HepG2 (cell line): ENCODE results near the gene EZH1. TPM values are rescaled to one million over a fixed set of nuclear protein-coding genes. Genes with fewer than 3 reads are reported as not detected.

Experiments used
- BHLHE40 ChIP-seq: IDR thresholded peaks from 2 replicates; pipeline ENCODE4 v1.6.1; 2011; ENCODE audit warnings: low read length, improper control_type of control experiment
- EP300 ChIP-seq, 3 experiments: sonication (generic) in 1 of 3; formaldehyde crosslinking in 1 of 3; IDR thresholded peaks; 2 replicates each; pipeline versions ENCODE4 v1.5.1 to v1.6.1; 2011 to 2020; ENCODE audit warnings: low read depth in 2 of 3, low read length in 2 of 3, borderline replicate concordance in 1 of 3, improper control_type of control experiment in 1 of 3, mild to moderate bottlenecking in 1 of 3, missing genetic modification reagents in 1 of 3, moderate library complexity in 1 of 3
- ETV5 ChIP-seq: IDR thresholded peaks from 2 replicates; pipeline ENCODE4 v1.6.1; 2018; ENCODE audit warnings: missing biosample characterization, missing genetic modification reagents, inconsistent platforms, borderline replicate concordance
- FOSL2 ChIP-seq: sonication (generic); formaldehyde crosslinking; IDR thresholded peaks from 2 replicates; pipeline ENCODE4 v1.4.0; 2020; ENCODE audit warnings: missing genetic modification reagents
- FOXK2 ChIP-seq: fragments of 450-650 bp; IDR thresholded peaks from 2 replicates; pipeline ENCODE4 v1.6.1; 2016
- HDAC1 ChIP-seq: sonication (generic); formaldehyde crosslinking; IDR thresholded peaks from 2 replicates; pipeline ENCODE4 v1.5.1; 2020; ENCODE audit warnings: mild to moderate bottlenecking, missing genetic modification reagents
- HOXD1 ChIP-seq: sonication (generic); formaldehyde crosslinking; IDR thresholded peaks from 2 replicates; pipeline ENCODE4 v1.5.0; 2020; ENCODE audit warnings: missing genetic modification reagents
- MEIS2 ChIP-seq: sonication (generic); formaldehyde crosslinking; IDR thresholded peaks from 2 replicates; pipeline ENCODE4 v1.9.0; 2021; ENCODE audit warnings: mild to moderate bottlenecking, missing genetic modification reagents
- NPAS2 ChIP-seq: sonication (generic); formaldehyde crosslinking; IDR thresholded peaks from 2 replicates; pipeline ENCODE4 v1.8.0; 2022; ENCODE audit warnings: mild to moderate bottlenecking, missing genetic modification reagents, borderline replicate concordance
- POLR2AphosphoS5 ChIP-seq: IDR thresholded peaks from 2 replicates; pipeline ENCODE4 v1.6.1; 2012; ENCODE audit warnings: low read depth, low read length
- RARG ChIP-seq: sonication (generic); formaldehyde crosslinking; IDR thresholded peaks from 2 replicates; pipeline ENCODE4 v1.4.0; 2020; ENCODE audit warnings: low read depth, mild to moderate bottlenecking, missing genetic modification reagents
- SAP130 ChIP-seq: IDR thresholded peaks from 2 replicates; pipeline ENCODE4 v1.6.1; 2016; ENCODE audit warnings: low read depth
- SOX5 ChIP-seq: IDR thresholded peaks from 2 replicates; pipeline ENCODE4 v1.6.1; 2016; ENCODE audit warnings: borderline replicate concordance
- TAF15 ChIP-seq: fragments of 200-400 bp; formaldehyde crosslinking; IDR thresholded peaks from one replicate; pipeline ENCODE4 v1.6.1; 2018; ENCODE audit warnings: mild to moderate bottlenecking, low read depth, low read length; ENCODE audit not compliant: poor library complexity, severe bottlenecking
- ZFP36L1 ChIP-seq: sonication (generic); formaldehyde crosslinking; IDR thresholded peaks from 2 replicates; pipeline ENCODE4 v1.8.0; 2022; ENCODE audit warnings: mild to moderate bottlenecking, missing genetic modification reagents, moderate library complexity
- ZMYM3 ChIP-seq: sonication (generic); formaldehyde crosslinking; IDR thresholded peaks from 2 replicates; pipeline ENCODE4 v1.5.1; 2020; ENCODE audit warnings: mild to moderate bottlenecking, missing genetic modification reagents
- ZNF124 ChIP-seq: sonication (generic); formaldehyde crosslinking; IDR thresholded peaks from 2 replicates; pipeline ENCODE4 v1.4.0; 2020; ENCODE audit warnings: missing genetic modification reagents
- polyA plus RNA-seq, 8 experiments: library from polyadenylated mRNA; depleted of rRNA in 3 of 8; stranded (reverse) in 7 of 8; unstranded in 1 of 8; fragments of >200 nt; fragmentation: Illumina TruSeq in 4 of 8; extraction: Trizol in 4 of 8; gene quantifications; 2 replicates each; pipeline versions ENCODE4 v1.2.1 to v1.2.3, GENCODE V29; 2011 to 2016; ENCODE audit warnings: low read depth in 4 of 8, missing spikeins in 1 of 8, mixed read lengths in 1 of 8; ENCODE audit not compliant: insufficient read depth in 1 of 8
- total RNA-seq, 5 experiments: library from RNA; depleted of rRNA; stranded (reverse); fragments of >200 nt; fragmentation: Illumina TruSeq; extraction: Trizol; gene quantifications; 2 replicates each; pipeline ENCODE4 v1.2.3, GENCODE V29; 2016; ENCODE audit warnings: low read depth in 1 of 5
- TF ChIP-seq, protein P1 (sequence below): sonication (generic); formaldehyde crosslinking; IDR thresholded peaks from 2 replicates; pipeline ENCODE4 v1.5.1; 2020; ENCODE audit warnings: mild to moderate bottlenecking, missing genetic modification reagents
- TF ChIP-seq, protein P2 (sequence below): sonication (generic); formaldehyde crosslinking; conservative IDR thresholded peaks from 2 replicates; pipeline ENCODE4 v1.8.0; 2022; ENCODE audit warnings: mild to moderate bottlenecking, moderate library complexity, missing genetic modification reagents
- TF ChIP-seq, protein P3 (sequence below), 2 experiments: fragments of 450-650 bp in 1 of 2; sonication (generic) in 1 of 2; formaldehyde crosslinking; IDR thresholded peaks; 2 replicates each; pipeline versions ENCODE4 v1.5.0 to v1.8.0; 2020 to 2022; ENCODE audit warnings: mild to moderate bottlenecking in 1 of 2, missing genetic modification reagents in 1 of 2
- TF ChIP-seq, protein P4 (sequence below): sonication (generic); formaldehyde crosslinking; IDR thresholded peaks from 2 replicates; pipeline ENCODE4 v1.4.0; 2020; ENCODE audit warnings: missing genetic modification reagents

EZH1 gene
- total and polyA plus RNA-seq, 2 of the 13 experiments (the other 11 are each of a cell fraction or from before 2014, with no cell fraction given): 11.6 to 24.0 TPM

DNA sequence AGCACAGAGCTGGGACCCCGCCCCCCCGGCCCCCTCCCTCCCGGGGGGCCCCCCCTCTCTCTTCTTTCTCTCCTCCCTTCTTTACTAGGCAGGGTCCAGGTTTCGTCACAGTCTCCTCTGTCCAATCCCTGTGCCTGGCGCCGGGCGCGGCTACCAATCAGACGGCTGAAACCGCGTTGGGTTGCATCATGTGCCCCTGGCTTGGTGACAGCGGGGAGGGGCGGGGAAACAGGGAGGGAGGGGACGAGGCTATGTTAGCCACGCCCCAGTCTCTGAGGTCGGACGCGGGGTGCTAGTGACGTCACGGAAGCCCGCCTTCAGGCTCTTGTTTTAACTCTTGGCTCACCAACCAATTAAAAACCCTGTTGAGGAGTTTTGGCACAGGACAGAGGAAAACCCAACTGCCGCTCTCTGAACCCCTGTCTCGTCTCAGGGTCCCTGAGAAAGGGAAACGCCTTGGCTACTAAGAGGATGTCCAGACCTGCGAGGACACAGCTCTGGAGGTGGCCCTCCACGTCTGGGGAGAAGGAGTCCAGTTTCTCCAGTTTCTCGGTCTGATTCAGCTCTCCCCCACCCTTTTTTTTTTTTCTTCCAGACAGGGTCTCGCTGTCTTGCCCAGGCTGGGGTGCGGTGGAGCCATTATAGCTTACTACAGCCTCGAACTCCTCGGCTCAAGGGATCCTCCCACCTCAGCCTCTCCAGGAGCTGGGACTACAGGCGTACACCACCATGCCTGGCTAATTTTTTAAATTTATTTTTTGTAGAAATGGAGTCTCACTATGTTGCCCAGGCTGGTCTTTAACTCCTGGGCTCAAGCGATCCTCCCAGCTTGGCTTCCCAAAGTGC is 67.6 kb downstream of the EZH1 start (continued):
- TF ChIP-seq NPAS2 (CRISPR knock-in tag) (no peak), FOXK2 (peak; percentile 81), MEIS2 (CRISPR knock-in tag) (0 out of 2 replicates have a peak, but pooled peaks have one; percentile 4), HDAC1 (no peak), RARG (no peak), FOSL2 (peak; percentile 49), SAP130 (CRISPR knock-in tag) (peak; percentile 61; the same call in 1 of the 2 replicates), HOXD1 (CRISPR knock-in tag) (no peak), POLR2AphosphoS5 (no peak), BHLHE40 (peak; percentile 29), EP300 (IDR thresholded peaks at IDR 0.05; ENCODE audit: low read depth in 2 of 2, low read length in 2 of 2) (peak in 1 of 2 experiments; percentile 54; a peak in 1 of 4 replicates), EP300 (CRISPR knock-in tag; IDR thresholded peaks at IDR 0.05; ENCODE audit: borderline replicate concordance) (no peak), SOX5 (CRISPR knock-in tag) (0 out of 2 replicates have a peak, but pooled peaks have one; percentile 13), TAF15 (no peak), ZMYM3 (CRISPR knock-in tag) (peak; percentile 41; the same call in 1 of the 2 replicates), ZNF124 (CRISPR knock-in tag) (0 out of 2 replicates have a peak, but pooled peaks have one; percentile 3), ZFP36L1 (CRISPR knock-in tag) (0 out of 2 replicates have a peak, but pooled peaks have one; percentile 23), ETV5 (no peak)
- TF ChIP-seq, protein P1, sequence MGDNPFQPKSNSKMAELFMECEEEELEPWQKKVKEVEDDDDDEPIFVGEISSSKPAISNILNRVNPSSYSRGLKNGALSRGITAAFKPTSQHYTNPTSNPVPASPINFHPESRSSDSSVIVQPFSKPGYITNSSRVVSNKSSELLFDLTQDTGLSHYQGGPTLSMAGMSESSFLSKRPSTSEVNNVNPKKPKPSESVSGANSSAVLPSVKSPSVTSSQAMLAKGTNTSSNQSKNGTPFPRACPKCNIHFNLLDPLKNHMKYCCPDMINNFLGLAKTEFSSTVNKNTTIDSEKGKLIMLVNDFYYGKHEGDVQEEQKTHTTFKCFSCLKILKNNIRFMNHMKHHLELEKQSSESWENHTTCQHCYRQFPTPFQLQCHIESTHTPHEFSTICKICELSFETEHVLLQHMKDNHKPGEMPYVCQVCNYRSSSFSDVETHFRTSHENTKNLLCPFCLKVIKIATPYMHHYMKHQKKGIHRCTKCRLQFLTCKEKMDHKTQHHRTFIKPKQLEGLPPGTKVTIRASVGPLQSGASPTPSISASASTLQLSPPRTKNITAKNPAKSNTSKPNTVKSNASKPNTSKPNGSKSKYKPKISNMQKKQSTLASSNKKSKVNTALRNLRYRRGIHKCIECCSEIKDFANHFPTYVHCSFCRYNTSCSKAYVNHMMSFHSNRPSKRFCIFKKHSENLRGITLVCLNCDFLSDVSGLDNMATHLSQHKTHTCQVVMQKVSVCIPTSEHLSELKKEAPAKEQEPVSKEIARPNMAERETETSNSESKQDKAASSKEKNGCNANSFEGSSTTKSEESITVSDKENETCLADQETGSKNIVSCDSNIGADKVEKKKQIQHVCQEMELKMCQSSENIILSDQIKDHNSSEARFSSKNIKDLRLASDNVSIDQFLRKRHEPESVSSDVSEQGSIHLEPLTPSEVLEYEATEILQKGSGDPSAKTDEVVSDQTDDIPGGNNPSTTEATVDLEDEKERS (CRISPR knock-in tag): no peak
- TF ChIP-seq, protein P2, sequence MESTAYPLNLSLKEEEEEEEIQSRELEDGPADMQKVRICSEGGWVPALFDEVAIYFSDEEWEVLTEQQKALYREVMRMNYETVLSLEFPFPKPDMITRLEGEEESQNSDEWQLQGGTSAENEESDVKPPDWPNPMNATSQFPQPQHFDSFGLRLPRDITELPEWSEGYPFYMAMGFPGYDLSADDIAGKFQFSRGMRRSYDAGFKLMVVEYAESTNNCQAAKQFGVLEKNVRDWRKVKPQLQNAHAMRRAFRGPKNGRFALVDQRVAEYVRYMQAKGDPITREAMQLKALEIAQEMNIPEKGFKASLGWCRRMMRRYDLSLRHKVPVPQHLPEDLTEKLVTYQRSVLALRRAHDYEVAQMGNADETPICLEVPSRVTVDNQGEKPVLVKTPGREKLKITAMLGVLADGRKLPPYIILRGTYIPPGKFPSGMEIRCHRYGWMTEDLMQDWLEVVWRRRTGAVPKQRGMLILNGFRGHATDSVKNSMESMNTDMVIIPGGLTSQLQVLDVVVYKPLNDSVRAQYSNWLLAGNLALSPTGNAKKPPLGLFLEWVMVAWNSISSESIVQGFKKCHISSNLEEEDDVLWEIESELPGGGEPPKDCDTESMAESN (CRISPR knock-in tag): 0 out of 2 replicates have a peak, but pooled peaks have one; percentile 59
- TF ChIP-seq, protein P3, sequence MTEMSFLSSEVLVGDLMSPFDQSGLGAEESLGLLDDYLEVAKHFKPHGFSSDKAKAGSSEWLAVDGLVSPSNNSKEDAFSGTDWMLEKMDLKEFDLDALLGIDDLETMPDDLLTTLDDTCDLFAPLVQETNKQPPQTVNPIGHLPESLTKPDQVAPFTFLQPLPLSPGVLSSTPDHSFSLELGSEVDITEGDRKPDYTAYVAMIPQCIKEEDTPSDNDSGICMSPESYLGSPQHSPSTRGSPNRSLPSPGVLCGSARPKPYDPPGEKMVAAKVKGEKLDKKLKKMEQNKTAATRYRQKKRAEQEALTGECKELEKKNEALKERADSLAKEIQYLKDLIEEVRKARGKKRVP (CRISPR knock-in tag; IDR thresholded peaks at IDR 0.05): peak; percentile 29 to 97; a peak in 2 of 4 replicates
- TF ChIP-seq, protein P4, sequence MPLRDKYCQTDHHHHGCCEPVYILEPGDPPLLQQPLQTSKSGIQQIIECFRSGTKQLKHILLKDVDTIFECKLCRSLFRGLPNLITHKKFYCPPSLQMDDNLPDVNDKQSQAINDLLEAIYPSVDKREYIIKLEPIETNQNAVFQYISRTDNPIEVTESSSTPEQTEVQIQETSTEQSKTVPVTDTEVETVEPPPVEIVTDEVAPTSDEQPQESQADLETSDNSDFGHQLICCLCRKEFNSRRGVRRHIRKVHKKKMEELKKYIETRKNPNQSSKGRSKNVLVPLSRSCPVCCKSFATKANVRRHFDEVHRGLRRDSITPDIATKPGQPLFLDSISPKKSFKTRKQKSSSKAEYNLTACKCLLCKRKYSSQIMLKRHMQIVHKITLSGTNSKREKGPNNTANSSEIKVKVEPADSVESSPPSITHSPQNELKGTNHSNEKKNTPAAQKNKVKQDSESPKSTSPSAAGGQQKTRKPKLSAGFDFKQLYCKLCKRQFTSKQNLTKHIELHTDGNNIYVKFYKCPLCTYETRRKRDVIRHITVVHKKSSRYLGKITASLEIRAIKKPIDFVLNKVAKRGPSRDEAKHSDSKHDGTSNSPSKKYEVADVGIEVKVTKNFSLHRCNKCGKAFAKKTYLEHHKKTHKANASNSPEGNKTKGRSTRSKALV (CRISPR knock-in tag): 0 out of 2 replicates have a peak, but pooled peaks have one; percentile 15
